HepG2 (cell line): ENCODE data around the gene ATP8A2. TPM values are rescaled to one million over a fixed set of nuclear protein-coding genes. Genes with fewer than 3 reads are reported as not detected.

Source experiments
- ATAC-seq: fragments of 200-7000 bp; cut with Tn5 transposase; 3 replicates; pipeline ENCODE4 v1.9.1; 2020; ENCODE audit warnings: mild to moderate bottlenecking, moderate library complexity
- BruUV-seq: library from RNA; stranded (reverse); fragments of 400-500 nt; replicated peaks from 2 replicates; lab custom pipeline; 2021; lab: Mats Ljungman, UMichigan
- CTCF ChIA-PET: fragments of 300-600 bp; formaldehyde crosslinking; extraction: SDS; loops from one replicate; lab custom pipeline; 2021; ENCODE audit warnings: low total read pairs, inconsistent platforms, low intra/inter-chr PET ratio; lab: Yijun Ruan, JAX
- POLR2A ChIA-PET: fragments of 350-600 bp; sonication (Branson Sonifier 250); formaldehyde crosslinking; loops from one replicate; lab custom pipeline; 2020; ENCODE audit warnings: antibody characterized with exemption, inconsistent platforms; lab: Yijun Ruan, JAX
- DNase-seq: peaks from one replicate; pipeline ENCODE4 v3.0.0-alpha.2; 2015; ENCODE audit warnings: low spot score
- FAIRE-seq: peaks from 3 replicates; lab custom pipeline; 2011; peaks lifted over from hg19 to GRCh38; lab: Jason Lieb, UNC
- H2AFZ ChIP-seq: one replicate; pipeline ENCODE4 v1.6.1; 2011; ENCODE audit warnings: low read length, inconsistent platforms
- H3K27ac ChIP-seq: fragments of 300-600 bp; 3 replicates; pipeline ENCODE4 v1.8.0; 2011; ENCODE audit warnings: mixed run types, mild to moderate bottlenecking, mixed read lengths, low read length, inconsistent platforms; ENCODE audit not compliant: insufficient read depth; ENCODE audit errors: extremely low read length
- H3K27me3 ChIP-seq, 2 experiments: fragments of 200-600 bp in 1 of 2; 2 replicates in 1 of 2; 3 replicates in 1 of 2; pipeline versions ENCODE4 v1.6.0 to v1.8.0; 2011; ENCODE audit warnings: low read length in 2 of 2, mild to moderate bottlenecking in 2 of 2, moderate library complexity in 2 of 2, inconsistent platforms in 1 of 2; ENCODE audit not compliant: insufficient read depth in 2 of 2, control insufficient read depth in 1 of 2
- H3K36me3 ChIP-seq, 2 experiments: fragments of 200-600 bp in 1 of 2; replicated peaks in 1 of 2; 2 replicates in 1 of 2; 3 replicates in 1 of 2; pipeline versions ENCODE4 v1.5.1 to v1.8.0; 2011; ENCODE audit warnings: low read length in 2 of 2, inconsistent platforms in 1 of 2; ENCODE audit not compliant: insufficient read depth in 2 of 2, control insufficient read depth in 1 of 2
- H3K4me1 ChIP-seq: 2 replicates; pipeline ENCODE4 v1.5.1; 2012; ENCODE audit warnings: low read length, inconsistent platforms; ENCODE audit not compliant: insufficient read depth
- H3K4me2 ChIP-seq: 2 replicates; pipeline ENCODE4 v1.6.0; 2011; ENCODE audit warnings: low read depth, low read length, inconsistent platforms
- H3K4me3 ChIP-seq, 3 experiments: fragments of 200-600 bp in 1 of 3; sonication (generic), shearing (Covaris generic) in 1 of 3; replicated peaks in 1 of 3; 2 replicates each; pipeline ENCODE4 v1.5.1; 2011 to 2016; ENCODE audit warnings: low read length in 3 of 3, inconsistent platforms in 2 of 3, low read depth in 2 of 3, mild to moderate bottlenecking in 2 of 3, control low read depth in 1 of 3, mixed read lengths in 1 of 3; ENCODE audit not compliant: insufficient read depth in 1 of 3
- H3K79me2 ChIP-seq: one replicate; pipeline ENCODE4 v1.6.1; 2011; ENCODE audit warnings: low read length, inconsistent platforms; ENCODE audit not compliant: insufficient read depth
- H3K9ac ChIP-seq: 2 replicates; pipeline ENCODE4 v1.6.0; 2011; ENCODE audit warnings: mild to moderate bottlenecking, low read depth, low read length, inconsistent platforms; ENCODE audit not compliant: insufficient read depth
- H3K9me3 ChIP-seq: 2 replicates; pipeline ENCODE4 v1.5.1; 2012; ENCODE audit warnings: mild to moderate bottlenecking, low read length
- H4K20me1 ChIP-seq: 2 replicates; pipeline ENCODE4 v1.6.0; 2011; ENCODE audit warnings: inconsistent platforms, mild to moderate bottlenecking, low read length, moderate library complexity; ENCODE audit not compliant: insufficient read depth
- ATRX ChIP-seq: sonication (generic); formaldehyde crosslinking; IDR thresholded peaks from 2 replicates; pipeline ENCODE4 v1.4.0; 2020; ENCODE audit warnings: missing genetic modification reagents, borderline replicate concordance
- ELF1 ChIP-seq: sonication (generic); formaldehyde crosslinking; IDR thresholded peaks from 2 replicates; pipeline ENCODE4 v1.4.0; 2020; ENCODE audit warnings: missing genetic modification reagents
- FOXA3 ChIP-seq: IDR thresholded peaks from 2 replicates; pipeline ENCODE4 v1.6.1; 2016; ENCODE audit warnings: missing genetic modification reagents, missing compliant biosample characterization
- KAT7 ChIP-seq: IDR thresholded peaks from 2 replicates; pipeline ENCODE4 v1.6.1; 2018; ENCODE audit warnings: borderline replicate concordance, missing compliant biosample characterization
- KDM2A ChIP-seq: sonication (generic); formaldehyde crosslinking; IDR thresholded peaks from 2 replicates; pipeline ENCODE4 v1.4.0; 2020; ENCODE audit warnings: low read depth, missing genetic modification reagents, borderline replicate concordance
- KMT2B ChIP-seq: IDR thresholded peaks from 2 replicates; pipeline ENCODE4 v1.6.1; 2016; ENCODE audit warnings: missing genetic modification reagents, missing compliant biosample characterization
- MTA3 ChIP-seq: sonication (generic); formaldehyde crosslinking; IDR thresholded peaks from 2 replicates; pipeline ENCODE4 v1.4.0; 2020; ENCODE audit warnings: missing genetic modification reagents
- NR2F2 ChIP-seq: IDR thresholded peaks from 2 replicates; pipeline ENCODE4 v1.6.1; 2012; ENCODE audit warnings: low read depth, inconsistent platforms, borderline replicate concordance
- ZBTB21 ChIP-seq: sonication (generic); formaldehyde crosslinking; IDR thresholded peaks from 2 replicates; pipeline ENCODE4 v1.4.0; 2020; ENCODE audit warnings: missing genetic modification reagents
- ZNF3 ChIP-seq: IDR thresholded peaks from 2 replicates; pipeline ENCODE4 v1.7.0; 2017; ENCODE audit warnings: inconsistent platforms
- ZNF441 ChIP-seq: sonication (generic); formaldehyde crosslinking; IDR thresholded peaks from 2 replicates; pipeline ENCODE4 v1.7.0; 2021; ENCODE audit warnings: missing genetic modification reagents, borderline replicate concordance
- WGBS: methylation state at CpG from one replicate; pipeline ENCODE4 v1.1.6; 2017; ENCODE audit warnings: low lambda C conversion rate; 5-methylcytosine and 5-hydroxymethylcytosine counted together
- in situ Hi-C: cut with HindIII; loops from 2 replicates; pipeline ENCODE4 v1.10.0; 2017; ENCODE audit warnings: low pct_unique_long_range_greater_than_20kb; ENCODE audit not compliant: extremely low pct_ligation_motif_present
- intact Hi-C: fragments of 100-400 bp; cut with micrococcal nuclease; formaldehyde crosslinking; loops from one replicate; pipeline ENCODE4 v1.10.0; 2022; ENCODE audit not compliant: unreplicated experiment
- polyA plus RNA-seq, 8 experiments: library from polyadenylated mRNA; depleted of rRNA in 3 of 8; stranded (reverse) in 7 of 8; unstranded in 1 of 8; fragments of >200 nt; fragmentation: Illumina TruSeq in 4 of 8; extraction: Trizol in 4 of 8; gene quantifications; 2 replicates each; pipeline versions ENCODE4 v1.2.1 to v1.2.3, GENCODE V29; 2011 to 2016; ENCODE audit warnings: low read depth in 4 of 8, missing spikeins in 1 of 8, mixed read lengths in 1 of 8; ENCODE audit not compliant: insufficient read depth in 1 of 8
- total RNA-seq, 5 experiments: library from RNA; depleted of rRNA; stranded (reverse); fragments of >200 nt; fragmentation: Illumina TruSeq; extraction: Trizol; gene quantifications; 2 replicates each; pipeline ENCODE4 v1.2.3, GENCODE V29; 2016; ENCODE audit warnings: low read depth in 1 of 5
- TF ChIP-seq, protein P1 (sequence below): sonication (generic); formaldehyde crosslinking; IDR thresholded peaks from 2 replicates; pipeline ENCODE4 v1.4.0; 2020; ENCODE audit warnings: mild to moderate bottlenecking, missing genetic modification reagents
- TF ChIP-seq, protein P2 (sequence below): sonication (generic); formaldehyde crosslinking; IDR thresholded peaks from 2 replicates; pipeline ENCODE4 v1.9.0; 2022; ENCODE audit warnings: low read depth, missing genetic modification reagents
- TF ChIP-seq, protein P3 (sequence below): sonication (generic); formaldehyde crosslinking; IDR thresholded peaks from 2 replicates; pipeline ENCODE4 v1.5.0; 2020; ENCODE audit warnings: mild to moderate bottlenecking, missing genetic modification reagents
- TF ChIP-seq, protein P4 (sequence below): IDR thresholded peaks from 2 replicates; pipeline ENCODE4 v1.6.1; 2016; ENCODE audit warnings: missing compliant biosample characterization, missing genetic modification reagents, borderline replicate concordance

Gene ATP8A2
- total and polyA plus RNA-seq, 2 of the 13 experiments (the other 11 are each of a cell fraction or from before 2014, with no cell fraction given) = 0.09 TPM; not detected in 1

DNA sequence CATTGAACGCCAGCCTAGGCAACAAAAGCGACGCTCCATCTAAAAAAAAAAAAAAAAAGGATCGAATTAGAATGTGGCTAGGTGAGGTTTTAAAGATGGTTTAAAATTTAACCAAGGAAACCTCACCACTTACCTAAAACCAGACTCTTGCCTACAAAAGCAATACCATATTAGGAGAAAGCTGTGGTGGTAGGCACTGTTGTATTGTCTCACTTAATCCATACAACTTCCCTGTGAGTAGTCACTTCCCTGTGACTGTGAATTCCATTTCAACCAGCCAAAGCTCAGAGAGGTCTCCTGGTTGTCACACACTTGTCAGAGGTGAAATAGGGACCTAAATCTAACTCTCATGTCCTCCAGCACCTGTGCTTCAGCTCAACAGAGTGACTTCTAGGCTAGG is 664.6 kb downstream of the ATP8A2 start:
- ChIA-PET CTCF (no interaction called here), POLR2A (no interaction called here)
- no peak overlapping the region for H2AFZ ChIP-seq
- H3K27me3 ChIP-seq = no peaks in the 10 kb centered on the region; a peak in 1 of 5 replicates
- no peaks in the 10 kb centered on the region for H3K4me1 ChIP-seq
- no TSS peak for BruUV-seq
- H3K4me2 ChIP-seq = no peak overlapping the region
- H3K36me3 ChIP-seq = no peaks in the 10 kb centered on the region
- H3K79me2 ChIP-seq = no peaks in the 10 kb centered on the region
- H3K27ac ChIP-seq = no peak overlapping the region
- ATAC-seq (no peak), DNase-seq (no peak), FAIRE-seq (no peak)
- no peaks in the 10 kb centered on the region for H4K20me1 ChIP-seq
- H3K9me3 ChIP-seq = no peaks in the 10 kb centered on the region
- H3K9ac ChIP-seq = no peak overlapping the region
- intact Hi-C loops (no loop called here), in situ Hi-C loops (no loop called here)
- 16% methylated on average over 4 of the region's 4 CpGs for WGBS
- no peak overlapping the region for H3K4me3 ChIP-seq
- TF ChIP-seq, protein P1, sequence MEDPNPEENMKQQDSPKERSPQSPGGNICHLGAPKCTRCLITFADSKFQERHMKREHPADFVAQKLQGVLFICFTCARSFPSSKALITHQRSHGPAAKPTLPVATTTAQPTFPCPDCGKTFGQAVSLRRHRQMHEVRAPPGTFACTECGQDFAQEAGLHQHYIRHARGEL (CRISPR knock-in tag) = no peak
- TF ChIP-seq ZNF3 = no peak
- TF ChIP-seq, protein P2, sequence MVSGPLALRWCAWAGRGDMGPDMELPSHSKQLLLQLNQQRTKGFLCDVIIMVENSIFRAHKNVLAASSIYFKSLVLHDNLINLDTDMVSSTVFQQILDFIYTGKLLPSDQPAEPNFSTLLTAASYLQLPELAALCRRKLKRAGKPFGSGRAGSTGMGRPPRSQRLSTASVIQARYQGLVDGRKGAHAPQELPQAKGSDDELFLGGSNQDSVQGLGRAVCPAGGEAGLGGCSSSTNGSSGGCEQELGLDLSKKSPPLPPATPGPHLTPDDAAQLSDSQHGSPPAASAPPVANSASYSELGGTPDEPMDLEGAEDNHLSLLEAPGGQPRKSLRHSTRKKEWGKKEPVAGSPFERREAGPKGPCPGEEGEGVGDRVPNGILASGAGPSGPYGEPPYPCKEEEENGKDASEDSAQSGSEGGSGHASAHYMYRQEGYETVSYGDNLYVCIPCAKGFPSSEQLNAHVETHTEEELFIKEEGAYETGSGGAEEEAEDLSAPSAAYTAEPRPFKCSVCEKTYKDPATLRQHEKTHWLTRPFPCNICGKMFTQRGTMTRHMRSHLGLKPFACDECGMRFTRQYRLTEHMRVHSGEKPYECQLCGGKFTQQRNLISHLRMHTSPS (CRISPR knock-in tag) = no peak
- no peak for TF ChIP-seq ATRX (CRISPR knock-in tag)
- no peak for TF ChIP-seq NR2F2
- TF ChIP-seq KMT2B = no peak
- TF ChIP-seq KAT7 (CRISPR knock-in tag) = no peak
- TF ChIP-seq ELF1 (CRISPR knock-in tag) = no peak
- TF ChIP-seq MTA3 (CRISPR knock-in tag) = no peak
- TF ChIP-seq ZNF441 (CRISPR knock-in tag) = no peak
- no peak for TF ChIP-seq KDM2A (CRISPR knock-in tag)
- TF ChIP-seq FOXA3 (CRISPR knock-in tag) = no peak
- TF ChIP-seq, protein P3, sequence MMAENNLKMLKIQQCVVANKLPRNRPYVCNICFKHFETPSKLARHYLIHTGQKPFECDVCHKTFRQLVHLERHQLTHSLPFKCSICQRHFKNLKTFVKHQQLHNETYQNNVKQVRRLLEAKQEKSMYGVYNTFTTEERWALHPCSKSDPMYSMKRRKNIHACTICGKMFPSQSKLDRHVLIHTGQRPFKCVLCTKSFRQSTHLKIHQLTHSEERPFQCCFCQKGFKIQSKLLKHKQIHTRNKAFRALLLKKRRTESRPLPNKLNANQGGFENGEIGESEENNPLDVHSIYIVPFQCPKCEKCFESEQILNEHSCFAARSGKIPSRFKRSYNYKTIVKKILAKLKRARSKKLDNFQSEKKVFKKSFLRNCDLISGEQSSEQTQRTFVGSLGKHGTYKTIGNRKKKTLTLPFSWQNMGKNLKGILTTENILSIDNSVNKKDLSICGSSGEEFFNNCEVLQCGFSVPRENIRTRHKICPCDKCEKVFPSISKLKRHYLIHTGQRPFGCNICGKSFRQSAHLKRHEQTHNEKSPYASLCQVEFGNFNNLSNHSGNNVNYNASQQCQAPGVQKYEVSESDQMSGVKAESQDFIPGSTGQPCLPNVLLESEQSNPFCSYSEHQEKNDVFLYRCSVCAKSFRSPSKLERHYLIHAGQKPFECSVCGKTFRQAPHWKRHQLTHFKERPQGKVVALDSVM (CRISPR knock-in tag) = no peak
- TF ChIP-seq, protein P4, sequence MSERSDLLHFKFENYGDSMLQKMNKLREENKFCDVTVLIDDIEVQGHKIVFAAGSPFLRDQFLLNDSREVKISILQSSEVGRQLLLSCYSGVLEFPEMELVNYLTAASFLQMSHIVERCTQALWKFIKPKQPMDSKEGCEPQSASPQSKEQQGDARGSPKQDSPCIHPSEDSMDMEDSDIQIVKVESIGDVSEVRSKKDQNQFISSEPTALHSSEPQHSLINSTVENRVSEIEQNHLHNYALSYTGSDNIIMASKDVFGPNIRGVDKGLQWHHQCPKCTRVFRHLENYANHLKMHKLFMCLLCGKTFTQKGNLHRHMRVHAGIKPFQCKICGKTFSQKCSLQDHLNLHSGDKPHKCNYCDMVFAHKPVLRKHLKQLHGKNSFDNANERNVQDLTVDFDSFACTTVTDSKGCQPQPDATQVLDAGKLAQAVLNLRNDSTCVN (CRISPR knock-in tag) = no peak
- TF ChIP-seq ZBTB21 (CRISPR knock-in tag) = no peak
